GM21737 (cell line): ENCODE measurements around the gene SEZ6L.

Experiments used
- ATAC-seq: cut with Tn5 transposase; IDR thresholded peaks from one replicate; pipeline ENCODE4 v1.9.1; 2021; ENCODE audit warnings: mild to moderate bottlenecking, moderate library complexity; ENCODE audit not compliant: unreplicated experiment

The SEZ6L gene

DNA sequence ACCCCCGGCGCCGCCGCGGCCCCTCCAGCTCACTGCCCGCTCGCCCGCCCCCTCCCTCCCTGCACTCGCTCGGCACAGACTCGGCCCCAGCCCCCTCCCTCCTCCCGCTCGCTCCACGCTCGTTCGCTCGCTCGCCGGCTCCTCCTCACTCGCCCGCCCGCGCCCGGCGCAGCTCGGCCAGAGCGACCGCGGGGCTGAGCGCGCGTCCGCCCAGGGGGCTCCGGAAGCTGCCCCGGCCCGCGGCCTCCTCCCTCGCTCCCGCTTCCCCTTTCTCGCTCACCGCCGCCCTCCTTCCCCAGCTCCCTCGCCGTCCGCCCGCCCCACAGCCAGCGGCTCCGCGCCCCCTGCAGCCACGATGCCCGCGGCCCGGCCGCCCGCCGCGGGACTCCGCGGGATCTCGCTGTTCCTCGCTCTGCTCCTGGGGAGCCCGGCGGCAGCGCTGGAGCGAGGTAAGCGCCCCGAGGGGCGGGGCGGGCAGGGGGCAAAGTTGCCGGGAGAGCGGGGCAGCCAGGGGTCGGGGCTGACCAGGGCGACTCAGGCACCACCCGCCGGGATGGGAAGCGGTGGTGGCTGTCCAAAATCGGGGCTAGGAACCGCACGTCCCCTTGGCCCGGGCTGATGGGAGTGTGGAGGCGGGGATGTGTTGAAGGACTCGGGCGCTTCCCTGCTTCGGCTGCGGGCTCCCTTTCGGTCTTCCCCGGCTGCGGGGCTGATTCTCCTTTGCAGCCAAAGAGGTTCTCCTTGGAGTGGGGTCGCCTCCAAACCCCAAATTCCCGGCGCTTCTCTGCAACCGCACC, at the start of gene SEZ6L:
SEZ6L (plus strand) TSS at position 148 of the 797 bp plus-strand sequence; CDS start at position 356, 208 bp downstream.
- ATAC-seq: no peak

DNA sequence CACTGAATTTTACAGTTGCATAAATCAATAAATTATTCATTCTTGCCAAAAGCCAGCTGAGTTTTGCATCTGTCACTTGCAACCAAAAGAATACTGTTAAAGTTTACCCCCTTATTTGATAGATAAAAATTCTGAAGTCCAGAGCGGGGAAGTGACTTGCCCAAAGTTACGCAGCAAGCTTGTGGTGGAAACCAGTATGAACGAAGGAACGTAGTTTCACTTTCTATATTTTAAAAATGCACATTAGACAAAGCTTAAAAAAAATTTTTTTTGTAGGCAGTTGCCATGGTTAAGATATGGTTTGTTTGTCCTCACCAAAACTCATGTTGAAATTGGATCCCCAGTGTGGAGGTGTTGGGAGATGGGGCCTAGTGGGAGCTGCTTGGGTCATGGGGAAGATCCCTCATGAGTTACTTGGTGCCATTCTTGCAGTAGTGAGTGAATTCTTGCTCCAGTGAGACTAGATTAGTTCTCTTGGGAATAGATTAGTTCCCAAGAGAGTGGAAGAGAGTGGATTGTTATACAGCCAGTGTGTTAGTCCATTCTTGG, 46.3 kb upstream of the SEZ6L start:
- no peak for ATAC-seq

DNA sequence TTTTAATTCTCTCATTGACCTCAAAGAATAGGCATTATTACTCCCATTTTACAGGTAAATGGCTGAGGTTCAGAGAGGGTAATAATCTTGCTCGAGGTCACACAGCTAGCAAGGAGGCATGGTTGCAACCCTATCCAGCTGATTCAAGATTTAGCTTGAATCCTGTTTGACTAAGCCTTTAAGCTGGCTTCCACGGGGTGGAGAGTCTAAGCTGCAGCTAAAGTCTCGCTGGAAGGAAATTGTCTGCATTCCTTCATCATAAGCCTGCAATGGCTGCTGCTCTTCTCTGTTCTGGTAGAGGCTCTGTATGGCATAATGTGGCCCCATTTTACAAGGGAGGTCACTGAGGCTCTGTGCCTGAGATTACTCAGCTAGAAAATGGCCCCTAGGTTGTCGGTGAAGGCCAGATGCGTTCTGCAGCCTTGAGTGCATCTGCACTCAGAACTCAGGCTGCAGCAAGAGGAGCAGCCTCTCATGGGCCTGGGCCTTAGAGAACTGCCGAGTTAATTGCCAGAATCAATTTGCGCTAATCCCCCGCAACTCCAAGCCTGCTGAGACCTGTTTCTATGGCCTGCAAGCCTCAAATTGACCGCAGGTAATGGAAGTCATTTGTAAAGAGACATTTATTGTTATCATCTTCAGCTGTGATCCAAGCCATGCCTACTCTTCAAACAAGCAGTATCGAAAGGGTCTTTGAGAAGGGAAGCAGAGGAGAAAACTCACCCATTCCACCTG, 44.1 kb upstream of the SEZ6L start:
- no peak for ATAC-seq

DNA sequence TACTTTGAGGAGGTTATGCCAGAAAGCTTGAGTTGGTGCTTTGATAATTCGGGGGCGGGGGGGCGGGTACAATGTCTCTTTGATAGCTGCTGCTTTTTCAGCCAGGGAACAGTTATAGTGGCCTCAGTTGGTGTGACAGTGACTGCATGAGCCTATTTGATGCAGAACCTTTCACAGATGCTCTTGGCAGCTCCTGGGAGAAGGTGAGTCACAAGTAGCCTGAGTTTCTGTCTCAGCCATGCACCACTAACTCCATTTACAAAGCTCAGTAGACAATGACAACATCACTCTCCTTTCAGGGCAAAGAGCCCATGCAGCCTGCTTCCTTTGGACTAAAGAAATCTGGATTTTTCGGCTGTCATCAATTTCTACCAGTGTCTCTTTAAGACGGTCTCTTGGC, 42.1 kb upstream of the SEZ6L start:
- no peak for ATAC-seq

DNA sequence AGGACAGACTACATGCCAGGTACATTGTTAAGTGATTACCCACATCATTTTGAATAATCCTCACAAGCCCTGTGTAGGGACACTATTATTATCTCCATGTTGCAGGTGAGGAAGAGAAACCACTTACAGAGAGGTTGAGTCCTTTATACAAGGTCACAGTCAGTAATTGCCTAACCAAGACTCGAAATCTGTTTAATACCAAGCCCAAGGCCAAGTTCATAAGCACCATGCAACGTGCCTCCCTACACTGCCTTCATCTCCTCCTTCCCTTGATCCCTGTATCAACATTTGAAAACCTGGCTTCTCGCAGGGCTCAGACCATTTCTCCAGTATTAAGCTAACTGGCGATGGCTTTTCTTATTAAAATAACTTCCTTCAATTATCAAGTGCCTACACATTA, 41.7 kb upstream of the SEZ6L start:
- ATAC-seq: no peak

DNA sequence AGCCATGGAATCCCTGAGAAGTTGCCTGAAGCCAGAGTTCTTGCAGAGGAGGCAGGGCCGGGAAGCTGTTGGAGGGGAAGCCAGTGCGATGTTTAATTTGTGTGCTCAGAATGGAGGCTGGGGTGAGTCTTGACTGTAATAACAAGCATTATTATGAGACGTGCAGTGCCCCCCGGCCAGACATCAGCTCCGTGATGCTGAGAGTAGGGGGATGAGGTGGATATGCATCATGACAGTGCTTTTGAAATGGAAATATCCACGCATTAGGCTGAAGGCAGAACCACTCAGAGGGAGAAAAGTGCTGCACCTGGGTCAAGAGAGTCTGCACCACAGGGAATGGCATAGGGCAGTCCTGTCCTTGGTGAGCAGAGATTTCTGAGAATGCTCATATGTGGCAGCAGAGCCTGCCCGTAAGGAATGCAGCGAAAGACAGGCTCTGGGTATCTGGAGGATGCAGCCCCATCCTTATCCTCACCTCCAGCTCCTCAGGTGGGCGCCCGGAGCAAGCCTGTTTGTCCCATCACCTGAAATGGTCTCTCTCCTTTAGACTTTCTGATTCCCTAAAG, 37.6 kb upstream of the SEZ6L start:
- ATAC-seq: no peak

DNA sequence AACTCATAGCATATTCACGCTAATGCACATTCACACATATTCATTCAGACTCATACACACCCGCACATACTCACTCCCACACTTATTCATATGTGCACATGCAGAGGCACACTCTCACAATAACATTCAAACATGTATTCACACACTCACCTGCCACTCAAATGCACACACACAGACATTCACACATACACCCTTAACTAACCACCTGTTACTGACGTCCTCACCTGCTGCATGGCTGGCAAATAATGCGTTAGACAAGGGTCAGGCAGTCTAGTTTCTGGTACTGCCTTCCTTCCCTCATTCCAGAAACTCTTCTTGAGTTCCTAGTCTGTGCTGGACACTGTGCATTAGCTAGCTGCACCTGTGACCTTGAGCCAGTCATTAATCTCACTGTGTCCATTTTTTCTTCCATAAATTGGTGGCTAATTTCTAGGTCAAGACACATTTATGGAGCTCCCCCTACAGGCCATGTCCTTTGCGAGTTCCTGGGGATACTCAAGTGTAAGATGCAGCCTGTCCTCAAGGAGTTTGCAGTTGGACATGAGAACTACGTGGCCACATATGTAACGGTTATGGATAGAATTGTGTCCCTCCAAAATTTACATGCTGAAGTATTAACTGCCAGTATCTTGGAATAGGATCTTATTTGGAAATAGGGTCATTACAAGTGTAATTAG, 34.5 kb upstream of the SEZ6L start:
- ATAC-seq: no peak

DNA sequence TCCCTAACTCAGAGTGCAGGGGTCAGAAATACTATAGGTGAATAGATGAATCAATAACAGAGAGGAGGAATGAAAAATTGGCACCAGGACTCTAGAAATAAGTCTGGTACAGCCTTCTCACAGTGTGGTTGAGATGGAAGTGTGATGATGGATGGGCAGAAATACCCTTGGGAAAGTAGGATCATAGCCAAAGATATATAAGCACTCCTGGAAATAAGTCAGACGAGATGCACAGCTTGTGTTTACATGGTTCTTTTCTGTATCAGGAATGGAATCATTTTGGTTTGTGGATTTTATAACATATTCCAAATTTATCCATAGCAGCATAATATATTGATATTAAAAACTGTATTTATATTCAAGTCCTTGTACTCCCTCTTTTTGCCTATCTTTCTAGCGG, 33.5 kb upstream of the SEZ6L start:
- ATAC-seq: no peak

DNA sequence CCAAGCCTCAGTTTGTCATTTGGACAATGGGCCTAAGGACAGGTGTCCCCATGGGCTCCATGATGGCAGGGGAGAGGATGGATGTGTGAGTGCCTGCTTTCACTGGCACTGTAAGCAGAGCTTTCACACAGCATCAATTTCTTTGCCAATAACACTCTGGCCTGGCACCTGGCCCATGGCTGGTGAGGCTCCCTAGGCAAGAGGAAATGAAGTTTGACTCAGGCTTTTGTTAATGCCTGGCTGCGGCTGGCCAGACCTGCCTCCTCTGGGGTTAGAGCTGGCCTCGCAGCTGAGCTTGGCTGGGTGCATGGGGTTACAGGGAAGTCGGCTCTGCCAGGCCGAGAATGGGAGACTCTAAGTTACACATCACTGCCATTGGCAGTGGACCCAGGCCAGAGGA, 30.0 kb upstream of the SEZ6L start:
- no peak for ATAC-seq

DNA sequence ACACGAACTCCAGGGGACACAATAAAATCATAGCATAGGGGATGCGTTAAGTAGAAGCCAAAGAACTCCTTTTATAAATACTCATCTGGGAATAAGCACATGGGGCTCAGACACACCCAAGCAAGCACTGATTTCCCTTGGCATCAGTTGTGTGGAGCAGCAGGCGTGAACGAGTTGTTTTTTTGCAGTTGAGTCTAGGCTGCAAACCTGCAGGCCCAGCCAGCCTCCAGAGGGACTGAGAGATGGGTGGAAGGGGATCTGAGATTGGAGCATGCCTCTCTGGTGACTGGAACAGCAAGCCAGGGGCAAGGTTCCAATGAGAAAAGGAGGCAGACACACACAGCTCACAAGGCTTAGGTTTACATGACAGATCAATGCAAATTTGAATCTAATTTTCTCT, 27.4 kb upstream of the SEZ6L start:
- ATAC-seq: no peak

DNA sequence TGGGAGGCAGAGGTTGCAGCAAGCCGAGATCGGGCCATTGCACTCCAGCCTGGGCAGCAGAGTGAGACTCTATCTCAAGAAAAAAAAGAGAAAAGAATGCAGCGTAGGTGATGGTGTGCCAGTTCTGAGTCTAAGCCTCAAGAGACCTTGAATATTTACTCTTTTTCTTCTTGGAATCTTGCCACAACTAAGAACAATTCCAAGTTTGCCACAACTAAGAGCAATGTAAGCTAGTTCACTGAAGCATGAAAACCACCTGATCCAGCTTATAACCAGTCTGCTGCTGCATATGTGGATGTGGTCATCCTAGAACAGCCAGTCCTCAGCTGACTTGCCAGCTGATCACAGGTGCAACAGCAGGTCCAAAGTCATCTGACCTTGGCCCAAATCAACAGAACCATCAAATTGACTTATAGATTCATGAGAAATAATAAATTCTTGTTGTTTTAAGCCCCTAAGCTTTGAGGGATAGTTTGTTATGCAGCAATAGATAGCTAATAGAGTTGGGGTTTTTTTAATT, 25.4 kb upstream of the SEZ6L start:
- no peak for ATAC-seq

DNA sequence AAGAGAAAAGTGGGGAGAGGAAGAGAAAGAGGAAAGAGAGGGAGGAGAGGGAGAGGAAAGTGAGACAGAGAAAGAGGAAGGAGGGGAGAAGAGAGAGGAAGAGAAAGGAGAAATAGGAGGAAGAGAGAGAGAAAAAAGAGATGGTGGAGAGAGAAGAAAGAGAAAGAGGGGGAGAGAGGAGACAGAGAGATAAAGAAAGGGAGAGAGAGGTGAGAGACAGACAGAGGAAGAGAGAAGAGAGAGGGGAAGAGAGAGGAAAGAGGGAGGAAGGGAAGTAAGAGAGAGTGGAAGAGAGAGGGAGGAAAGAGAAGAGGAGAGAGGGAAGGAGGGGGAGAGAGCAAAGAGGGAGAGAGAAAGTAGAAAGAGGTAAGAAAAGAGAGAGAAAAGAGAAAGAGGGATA, 9.4 kb upstream of the SEZ6L start:
- ATAC-seq: no peak

DNA sequence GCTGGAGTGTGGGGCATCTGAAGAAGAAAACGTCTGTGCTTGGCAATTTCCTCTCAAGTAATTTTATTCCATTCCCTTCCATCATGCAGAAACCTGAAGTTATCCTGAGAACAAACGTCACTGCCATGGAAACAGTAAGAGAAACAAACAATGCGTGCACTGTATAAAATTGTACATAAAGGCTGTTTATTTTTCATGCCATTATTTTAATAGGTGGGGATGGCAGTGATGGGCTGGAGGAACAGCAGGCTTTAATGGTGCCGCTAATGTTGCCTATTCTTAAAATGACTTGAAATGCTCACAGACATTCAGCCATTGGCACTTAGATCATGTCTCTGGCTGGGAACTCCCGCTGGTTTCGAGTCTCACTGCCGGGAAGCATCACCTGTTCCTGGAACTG, 7.5 kb upstream of the SEZ6L start:
- no peak for ATAC-seq

DNA sequence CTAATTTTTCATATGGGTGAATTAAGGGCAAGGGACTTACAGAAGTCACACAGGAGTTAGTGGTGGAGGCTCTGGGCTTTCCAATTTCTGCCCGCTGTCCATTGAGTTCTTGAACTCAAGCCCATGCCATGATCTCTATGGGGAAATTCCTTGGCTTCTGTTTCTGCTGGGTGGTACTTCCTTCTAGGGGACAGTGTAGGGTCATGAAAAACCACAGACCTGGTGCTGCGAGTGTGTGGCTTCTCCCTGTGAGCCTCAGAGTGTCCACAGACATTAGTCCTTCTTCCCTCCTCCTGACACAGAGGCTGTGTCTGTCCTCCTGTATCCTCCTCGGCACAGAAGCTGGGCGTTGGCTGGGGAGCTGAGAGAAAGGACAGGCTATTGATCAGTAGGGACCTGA, 6.3 kb upstream of the SEZ6L start:
- no peak for ATAC-seq

DNA sequence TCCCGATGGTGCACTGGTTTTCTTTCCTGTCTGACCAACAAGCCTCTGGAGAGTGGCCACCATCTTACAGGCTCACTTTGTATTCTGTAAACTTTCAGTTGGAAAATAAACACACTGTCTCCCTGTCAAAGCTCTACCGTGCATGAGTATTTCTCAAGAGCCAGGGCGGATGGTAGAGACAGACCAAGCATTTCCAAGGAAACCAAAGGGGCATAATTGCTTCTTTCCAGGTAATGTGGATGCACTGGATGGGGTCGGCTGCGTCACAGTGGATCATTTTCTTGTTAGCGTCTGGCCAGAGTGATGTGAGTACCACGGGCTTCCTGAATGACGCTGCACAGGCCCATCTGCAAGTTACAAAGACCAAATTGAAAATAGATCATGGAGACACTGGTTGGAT, 5.1 kb upstream of the SEZ6L start:
- no peak for ATAC-seq

DNA sequence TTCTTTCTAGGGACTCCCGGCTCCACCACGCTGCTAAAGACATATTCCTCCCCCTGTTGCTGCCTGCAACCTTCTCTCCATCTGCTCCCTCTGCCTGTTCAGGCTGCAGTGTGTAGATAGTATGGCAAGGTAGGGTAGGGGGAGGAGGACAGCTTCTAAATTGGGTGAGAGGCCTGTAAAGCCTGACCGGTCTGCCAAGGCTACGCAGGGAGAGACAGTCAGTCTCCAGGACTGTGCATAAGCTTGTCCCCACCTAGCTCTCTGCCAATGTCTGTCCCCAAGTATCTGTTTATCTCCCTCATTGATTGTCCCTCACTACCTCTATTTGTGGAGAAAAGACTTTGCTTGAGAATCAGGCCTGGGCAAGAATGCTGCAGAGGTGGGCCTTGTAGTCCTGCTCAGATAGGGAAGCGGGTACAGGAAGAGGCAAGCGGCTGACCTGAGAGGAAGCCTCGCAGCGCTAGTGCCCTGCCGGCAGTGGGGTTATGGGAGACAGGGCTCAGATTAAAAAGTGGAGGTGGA, 871 bp upstream of the SEZ6L start:
- ATAC-seq: no peak

DNA sequence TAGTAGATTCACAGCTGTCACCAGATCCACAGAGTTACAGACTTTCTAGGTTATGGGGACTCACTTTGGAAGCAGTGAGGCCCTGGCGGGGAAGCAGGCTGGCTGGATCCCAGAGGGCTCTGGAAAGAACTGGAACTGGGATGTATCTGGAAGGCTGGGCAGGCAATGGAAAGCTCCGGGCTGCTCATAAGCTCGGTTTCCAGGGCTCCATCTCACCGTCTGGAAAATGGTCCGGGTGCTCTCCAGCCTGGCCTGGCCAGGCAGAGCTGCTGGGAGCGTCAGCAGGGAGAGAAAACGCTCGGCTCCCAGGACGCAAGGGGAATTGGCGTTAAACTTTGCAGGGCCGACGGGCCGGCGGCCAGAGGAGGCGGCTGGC, 335 bp upstream of the SEZ6L start:
- ATAC-seq: no peak

DNA sequence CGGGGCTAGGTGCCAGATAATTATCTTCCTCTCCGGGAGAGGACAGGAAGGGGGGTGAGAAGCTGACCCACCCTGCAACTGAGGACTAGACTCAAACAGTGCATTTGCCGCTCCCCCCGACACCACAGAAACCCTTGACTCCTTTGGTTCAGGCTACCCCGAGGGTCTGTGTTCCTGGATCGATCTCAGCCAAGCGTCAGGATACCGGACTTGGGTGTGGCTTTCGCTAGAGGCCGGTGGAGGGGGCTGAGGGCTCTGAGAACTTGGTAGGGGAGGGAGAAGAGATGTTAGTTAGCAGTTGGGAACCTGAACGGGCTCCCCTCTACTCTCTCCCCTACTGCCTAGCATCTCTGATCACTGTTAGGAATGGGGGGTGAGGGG, 840 bp downstream of the SEZ6L start:
- ATAC-seq: no peak

DNA sequence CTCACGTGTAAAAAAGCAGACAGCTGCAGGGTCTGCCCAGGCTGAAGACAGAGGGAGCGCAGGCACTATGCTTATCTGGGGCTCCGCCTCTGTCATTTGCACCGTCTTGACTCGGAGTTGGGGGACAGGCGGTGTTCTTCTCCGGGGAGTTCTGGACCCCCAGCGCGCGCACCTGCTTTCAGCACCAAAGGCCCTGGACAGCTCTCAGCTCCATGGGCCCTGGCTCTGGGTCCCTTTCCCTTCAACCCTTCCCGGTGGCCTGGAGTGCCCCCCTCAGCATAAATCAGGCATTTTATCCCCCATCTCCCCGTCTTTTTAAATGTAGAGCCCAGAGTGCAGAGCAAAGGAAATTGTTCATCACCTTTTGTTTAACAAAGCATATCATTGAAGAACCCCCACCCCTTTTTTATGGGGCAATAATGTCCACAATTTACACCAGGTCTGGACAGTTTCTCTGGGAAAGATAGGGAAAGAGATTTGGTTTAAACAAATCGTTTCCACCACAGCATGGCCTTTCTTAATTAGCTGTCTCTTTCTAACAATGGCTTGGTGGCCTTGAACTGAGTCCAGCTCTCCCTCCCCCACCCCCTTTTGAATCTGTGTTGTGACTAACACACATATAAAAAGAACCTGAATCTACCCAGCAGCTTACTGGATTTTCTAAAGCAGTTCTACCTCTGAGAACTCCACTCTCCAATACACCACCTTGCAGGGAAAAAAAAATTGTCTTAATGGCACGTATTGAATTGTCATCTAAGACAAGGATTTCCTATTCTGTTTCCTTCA, 1.7 kb downstream of the SEZ6L start:
- ATAC-seq: no peak

DNA sequence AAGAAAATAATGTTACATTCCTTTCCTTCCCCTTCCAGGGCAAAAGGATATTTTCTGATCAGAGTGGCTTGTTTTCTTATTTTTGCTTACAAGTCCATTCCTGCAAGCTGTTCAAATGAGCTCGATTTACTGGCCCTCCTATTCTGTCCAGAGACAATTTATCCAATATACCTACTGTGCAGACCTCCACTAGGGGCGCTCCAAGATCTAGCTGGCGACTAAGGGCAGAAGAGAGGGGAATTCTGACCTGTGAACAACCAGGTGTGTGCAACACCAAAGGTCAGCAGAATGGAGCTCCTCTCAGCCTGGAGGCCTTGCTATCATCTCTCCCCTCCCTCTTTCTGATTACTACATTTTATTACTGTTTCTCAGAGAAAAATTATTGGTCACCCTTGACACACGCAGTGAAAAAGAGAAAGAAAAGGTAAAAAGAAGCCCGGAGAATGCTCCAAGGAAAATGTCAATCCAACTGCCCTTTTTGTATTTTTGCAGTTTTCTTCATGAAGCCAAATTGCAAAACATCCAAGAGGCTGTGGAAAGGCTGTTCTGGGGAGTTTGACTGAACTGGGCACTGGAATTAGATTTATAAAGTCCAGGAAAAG, 3.2 kb downstream of the SEZ6L start:
- no peak for ATAC-seq
